ENCODE data around the gene GRID1.

GRID1 gene

DNA sequence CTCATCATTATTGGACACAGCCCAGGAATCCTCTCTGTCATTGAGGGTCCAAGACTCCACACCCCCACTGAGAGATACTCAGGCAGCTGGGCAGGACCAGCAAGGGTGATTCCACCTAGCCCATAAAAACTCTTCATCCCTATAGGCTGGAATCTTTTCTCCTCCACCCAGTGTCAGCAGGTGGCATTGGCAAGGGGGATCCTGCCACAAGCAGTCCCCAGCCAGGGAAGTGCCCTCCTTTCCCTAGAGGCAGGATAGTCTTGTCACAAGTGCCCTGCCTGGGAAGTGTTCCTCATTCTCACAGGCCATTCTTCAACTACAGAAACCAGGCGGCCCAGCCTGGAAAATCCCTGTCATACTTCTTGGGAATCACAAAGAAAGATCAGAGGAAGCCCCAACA, 533.6 kb downstream of the GRID1 start:
- in situ Hi-C loops (cut with HindIII; ENCODE audit: low pct_unique_long_range_greater_than_20kb, low sequenced_read_pairs), result no loop called here
- no peak for DNase-seq (ENCODE audit: low read depth in 1 of 2, low spot score in 1 of 2)
- no peak for TF ChIP-seq JUND (IDR thresholded peaks at IDR 0.05; ENCODE audit: low read depth)

GRCh38 chr10:85831422-85831821, 535.2 kb downstream of the GRID1 start:
- DNase-seq (ENCODE audit: low read depth in 1 of 2, low spot score in 1 of 2), result no peak
- no peak for TF ChIP-seq JUND (IDR thresholded peaks at IDR 0.05; ENCODE audit: low read depth)
- in situ Hi-C loops (cut with HindIII; ENCODE audit: low pct_unique_long_range_greater_than_20kb, low sequenced_read_pairs), result no loop called here

- in situ Hi-C loops (cut with HindIII; ENCODE audit: low pct_unique_long_range_greater_than_20kb, low sequenced_read_pairs), result no loop called here
- no peak for TF ChIP-seq JUND (IDR thresholded peaks at IDR 0.05; ENCODE audit: low read depth)
- no peak for DNase-seq (ENCODE audit: low read depth in 1 of 2, low spot score in 1 of 2)
Observed at GRCh38 chr10:85826377-85826776, 540.2 kb downstream of the GRID1 start.

GRCh38 chr10:85811405-85811804, 555.2 kb downstream of the GRID1 start:
- TF ChIP-seq JUND (IDR thresholded peaks at IDR 0.05; ENCODE audit: low read depth), result no peak
- in situ Hi-C loops (cut with HindIII; ENCODE audit: low pct_unique_long_range_greater_than_20kb, low sequenced_read_pairs), result no loop called here
- DNase-seq (ENCODE audit: low read depth in 1 of 2, low spot score in 1 of 2), result no peak

DNA sequence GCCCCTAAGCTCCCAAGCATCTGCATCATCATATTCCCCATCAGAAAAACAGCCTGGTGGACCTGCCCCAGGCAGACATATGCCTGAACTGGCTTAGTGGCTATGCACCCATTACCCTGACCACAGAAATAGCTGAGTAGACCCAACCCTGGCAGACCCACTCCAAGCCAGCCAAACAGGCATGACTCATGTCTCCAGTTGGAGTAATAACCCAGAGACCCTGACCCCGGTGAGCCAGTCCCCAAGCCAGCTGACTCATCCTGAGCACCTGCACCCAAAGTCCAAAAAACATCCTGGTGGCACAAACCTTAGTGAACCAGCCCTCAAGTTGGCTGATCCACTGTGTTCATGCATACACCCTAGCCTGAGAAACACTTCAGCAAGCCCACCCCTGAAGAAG, 555.9 kb downstream of the GRID1 start:
- no peak for TF ChIP-seq JUND (IDR thresholded peaks at IDR 0.05; ENCODE audit: low read depth)
- in situ Hi-C loops (cut with HindIII; ENCODE audit: low pct_unique_long_range_greater_than_20kb, low sequenced_read_pairs), result no loop called here

DNA sequence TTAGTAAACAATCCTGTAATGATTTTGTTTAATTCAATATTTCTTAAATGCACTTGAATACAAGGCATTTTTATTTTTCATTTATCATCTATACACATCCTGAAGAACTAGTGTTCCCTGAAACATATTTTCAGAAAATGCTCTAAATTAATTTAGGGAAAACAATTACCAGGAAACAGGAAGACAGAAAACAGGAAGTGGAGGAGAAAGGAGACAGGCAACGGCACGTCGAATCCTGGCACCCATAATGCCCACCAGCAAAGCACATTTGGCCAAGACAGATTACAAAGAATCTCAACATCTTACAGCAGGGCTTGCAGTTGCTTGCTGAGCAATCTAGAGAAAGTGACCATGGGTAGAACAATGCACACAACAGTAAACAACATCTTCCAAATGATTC, 571.1 kb downstream of the GRID1 start:
- no peak for TF ChIP-seq JUND (IDR thresholded peaks at IDR 0.05; ENCODE audit: low read depth)
- in situ Hi-C loops (cut with HindIII; ENCODE audit: low pct_unique_long_range_greater_than_20kb, low sequenced_read_pairs), result no loop called here
- DNase-seq (ENCODE audit: low read depth in 1 of 2, low spot score in 1 of 2), result no peak

More for the DNA sequence above, 555.9 kb downstream of the GRID1 start:
- no peak for DNase-seq (ENCODE audit: low read depth in 1 of 2, low spot score in 1 of 2)

DNA sequence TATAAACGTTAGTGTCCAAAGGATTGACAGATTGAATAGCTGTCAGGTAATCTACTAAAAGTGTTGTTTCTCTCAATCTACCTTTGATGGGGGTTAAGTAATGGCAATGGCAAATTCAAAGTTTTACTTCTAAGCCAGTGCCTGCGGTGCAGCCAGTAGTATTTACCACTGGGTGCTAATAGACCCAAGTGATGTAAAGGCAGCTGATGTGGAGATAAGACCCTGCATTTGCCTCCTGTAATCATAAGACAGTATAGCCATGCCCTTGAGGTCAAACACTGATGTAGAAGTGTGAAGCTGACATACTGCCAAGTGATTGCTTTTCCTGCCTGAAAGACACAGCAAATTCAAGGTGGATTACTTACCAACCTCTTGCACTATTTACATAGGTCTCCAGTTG, 572.0 kb downstream of the GRID1 start:
- TF ChIP-seq JUND (IDR thresholded peaks at IDR 0.05; ENCODE audit: low read depth), result no peak
- in situ Hi-C loops (cut with HindIII; ENCODE audit: low pct_unique_long_range_greater_than_20kb, low sequenced_read_pairs), result no loop called here
- no peak for DNase-seq (ENCODE audit: low read depth in 1 of 2, low spot score in 1 of 2)

DNA sequence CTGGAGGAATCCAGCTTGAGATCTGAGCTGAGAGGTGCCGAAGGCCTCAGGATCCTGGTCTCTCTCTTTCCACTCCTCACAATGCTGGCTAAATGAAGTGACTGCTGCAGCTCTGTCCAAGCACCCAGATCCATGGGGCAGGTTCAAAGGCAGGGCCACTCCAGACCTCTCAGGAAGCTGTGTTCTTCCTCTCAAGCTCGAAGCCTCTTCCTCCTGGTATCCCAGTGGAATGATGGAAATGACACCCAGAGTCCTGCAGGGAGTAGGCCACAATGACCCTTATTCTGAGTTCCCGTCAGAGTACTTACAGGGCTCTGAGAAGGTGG, 574.1 kb downstream of the GRID1 start:
- no peak for TF ChIP-seq JUND (IDR thresholded peaks at IDR 0.05; ENCODE audit: low read depth)
- in situ Hi-C loops (cut with HindIII; ENCODE audit: low pct_unique_long_range_greater_than_20kb, low sequenced_read_pairs), result no loop called here
- no peak for DNase-seq (ENCODE audit: low read depth in 1 of 2, low spot score in 1 of 2)

- in situ Hi-C loops (cut with HindIII; ENCODE audit: low pct_unique_long_range_greater_than_20kb, low sequenced_read_pairs), result no loop called here
- peak in 1 of 2 experiments; percentile 26 for DNase-seq (ENCODE audit: low read depth in 1 of 2, low spot score in 1 of 2)
- no peak for TF ChIP-seq JUND (IDR thresholded peaks at IDR 0.05; ENCODE audit: low read depth)
Observed at GRCh38 chr10:85791818-85792532, 574.6 kb downstream of the GRID1 start.

DNA sequence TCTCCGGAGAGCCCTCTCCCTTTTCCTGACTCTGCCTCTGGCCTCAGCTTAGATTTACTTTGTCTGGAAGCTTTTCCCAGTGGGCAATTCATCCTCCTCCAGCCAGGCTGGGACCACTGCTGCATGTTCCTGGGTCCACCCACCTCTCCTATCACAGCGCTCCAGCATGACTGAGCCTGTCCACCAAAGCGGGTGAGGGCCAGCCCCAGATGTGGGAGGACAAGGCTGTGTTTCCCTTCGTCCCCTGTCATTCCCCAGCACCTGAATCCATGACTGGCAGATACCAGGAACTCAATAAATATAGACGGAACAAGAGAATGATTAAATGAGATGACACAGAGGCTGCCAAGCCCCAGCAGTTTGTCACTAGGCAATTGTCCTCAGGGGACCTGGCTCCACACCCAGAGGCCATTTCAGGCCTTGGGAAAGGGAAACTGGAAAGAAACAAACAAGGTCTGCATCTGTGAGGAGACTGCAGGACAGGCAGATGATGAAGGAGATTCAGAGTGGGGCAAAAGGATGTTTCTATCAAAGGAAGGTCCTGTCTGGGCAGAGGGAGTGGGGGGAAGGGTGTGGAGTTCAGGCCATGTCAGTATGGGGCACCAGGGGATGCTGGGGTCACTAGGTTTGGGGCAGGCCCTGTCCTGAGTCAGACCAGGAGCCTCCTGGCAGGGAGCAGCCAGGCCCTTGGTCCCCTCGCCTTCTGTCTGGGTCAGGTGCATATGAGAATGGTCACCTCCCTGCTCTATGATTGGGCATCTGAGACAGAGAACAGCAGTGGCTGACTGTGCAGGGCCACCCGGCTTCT, 576.4 kb downstream of the GRID1 start:
- DNase-seq (ENCODE audit: low read depth in 1 of 2, low spot score in 1 of 2), result no peak
- in situ Hi-C loops (cut with HindIII; ENCODE audit: low pct_unique_long_range_greater_than_20kb, low sequenced_read_pairs), result no loop called here
- TF ChIP-seq JUND (IDR thresholded peaks at IDR 0.05; ENCODE audit: low read depth), result no peak

- in situ Hi-C loops (cut with HindIII; ENCODE audit: low pct_unique_long_range_greater_than_20kb, low sequenced_read_pairs), result no loop called here
- DNase-seq (ENCODE audit: low read depth in 1 of 2, low spot score in 1 of 2), result no peak
- no peak for TF ChIP-seq JUND (IDR thresholded peaks at IDR 0.05; ENCODE audit: low read depth)
Observed at GRCh38 chr10:85789125-85789524, 577.5 kb downstream of the GRID1 start.

GRCh38 chr10:85788570-85788969, 578.0 kb downstream of the GRID1 start:
- in situ Hi-C loops (cut with HindIII; ENCODE audit: low pct_unique_long_range_greater_than_20kb, low sequenced_read_pairs), result no loop called here
- no peak for DNase-seq (ENCODE audit: low read depth in 1 of 2, low spot score in 1 of 2)
- TF ChIP-seq JUND (IDR thresholded peaks at IDR 0.05; ENCODE audit: low read depth), result no peak

DNA sequence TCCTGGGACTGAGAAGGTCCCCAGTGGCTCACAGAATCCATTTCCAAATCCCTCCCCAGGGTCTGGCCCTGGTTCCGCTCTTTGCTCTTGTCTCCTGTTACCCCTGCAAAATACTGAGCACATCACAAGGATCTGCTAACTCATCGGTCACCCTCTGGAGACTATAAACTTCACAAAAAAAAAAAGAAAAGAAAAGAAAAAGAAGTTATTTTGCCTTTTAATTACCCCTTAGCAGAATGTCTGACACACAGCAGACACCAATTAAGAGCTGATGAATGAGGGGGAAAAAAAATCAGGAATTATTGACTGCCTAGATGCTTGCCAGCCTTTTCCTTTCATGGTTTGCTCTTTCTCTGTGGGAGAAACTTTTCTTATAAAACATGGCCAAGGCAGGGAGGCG, 578.7 kb downstream of the GRID1 start:
- in situ Hi-C loops (cut with HindIII; ENCODE audit: low pct_unique_long_range_greater_than_20kb, low sequenced_read_pairs), result no loop called here
- no peak for TF ChIP-seq JUND (IDR thresholded peaks at IDR 0.05; ENCODE audit: low read depth)
- no peak for DNase-seq (ENCODE audit: low read depth in 1 of 2, low spot score in 1 of 2)
